Gastrocnemius medialis (tissue), 4 donors: ENCODE data around the gene SLC36A3.

Source experiments
- POLR2A ChIP-seq, 2 donors: fragments of 450-650 bp; IDR thresholded peaks; one replicate each; pipeline ENCODE4 v1.6.1; 2017; ENCODE audit warnings: antibody characterized with exemption in 2 of 2, mild to moderate bottlenecking in 2 of 2, moderate library complexity in 2 of 2
- TF ChIP-seq, protein P1 (sequence below), 5 experiments: fragments of 450-650 bp in 3 of 5; fragments of 200-600 bp in 2 of 5; sonication (generic) in 2 of 5; IDR thresholded peaks in 4 of 5; conservative IDR thresholded peaks in 1 of 5; 1 replicate in 4 of 5; 2 replicates in 1 of 5; pipeline ENCODE4 v1.5.1; 2016 to 2019; ENCODE audit warnings: antibody characterized with exemption in 5 of 5, mild to moderate bottlenecking in 3 of 5, moderate library complexity in 3 of 5

DNA sequence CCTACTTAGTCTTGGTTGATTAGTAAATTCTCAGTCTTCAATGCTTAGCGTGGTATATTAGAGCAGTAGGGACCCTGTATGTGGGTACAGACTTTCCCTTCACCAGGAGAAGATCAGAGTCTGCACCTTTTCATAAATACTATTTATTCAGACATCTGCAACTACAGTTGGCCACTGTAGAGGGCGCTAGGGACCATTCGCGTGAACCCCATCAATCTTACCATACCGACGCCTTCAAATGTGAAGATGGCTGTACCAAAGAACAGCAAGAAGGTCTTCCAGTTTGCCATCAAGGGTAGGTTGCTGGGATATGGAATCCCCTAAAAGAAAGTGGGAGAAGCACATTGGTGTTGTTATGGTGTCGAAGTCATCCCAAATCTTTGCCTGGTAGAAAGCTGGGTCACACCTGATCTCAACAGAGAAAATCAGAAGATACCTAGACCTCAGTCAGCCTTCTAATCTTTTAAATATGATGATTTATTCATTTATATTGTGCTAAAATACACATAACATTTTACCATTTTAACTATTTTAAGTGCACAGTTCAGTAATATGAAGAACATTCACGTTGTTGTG, 19.1 kb downstream of the SLC36A3 start:
- TF ChIP-seq POLR2A (IDR thresholded peaks at IDR 0.05), result no peak
- TF ChIP-seq, protein P1, sequence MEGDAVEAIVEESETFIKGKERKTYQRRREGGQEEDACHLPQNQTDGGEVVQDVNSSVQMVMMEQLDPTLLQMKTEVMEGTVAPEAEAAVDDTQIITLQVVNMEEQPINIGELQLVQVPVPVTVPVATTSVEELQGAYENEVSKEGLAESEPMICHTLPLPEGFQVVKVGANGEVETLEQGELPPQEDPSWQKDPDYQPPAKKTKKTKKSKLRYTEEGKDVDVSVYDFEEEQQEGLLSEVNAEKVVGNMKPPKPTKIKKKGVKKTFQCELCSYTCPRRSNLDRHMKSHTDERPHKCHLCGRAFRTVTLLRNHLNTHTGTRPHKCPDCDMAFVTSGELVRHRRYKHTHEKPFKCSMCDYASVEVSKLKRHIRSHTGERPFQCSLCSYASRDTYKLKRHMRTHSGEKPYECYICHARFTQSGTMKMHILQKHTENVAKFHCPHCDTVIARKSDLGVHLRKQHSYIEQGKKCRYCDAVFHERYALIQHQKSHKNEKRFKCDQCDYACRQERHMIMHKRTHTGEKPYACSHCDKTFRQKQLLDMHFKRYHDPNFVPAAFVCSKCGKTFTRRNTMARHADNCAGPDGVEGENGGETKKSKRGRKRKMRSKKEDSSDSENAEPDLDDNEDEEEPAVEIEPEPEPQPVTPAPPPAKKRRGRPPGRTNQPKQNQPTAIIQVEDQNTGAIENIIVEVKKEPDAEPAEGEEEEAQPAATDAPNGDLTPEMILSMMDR (IDR thresholded peaks at IDR 0.05 in 4 of 5, conservative IDR thresholded peaks at IDR 0.05 in 1 of 5), result no peak
